K562 treated with DMSO at 1 percent for 24 hours (cell line): ENCODE results near the gene RPTN. TPM values are rescaled to one million over a fixed set of nuclear protein-coding genes. Genes with fewer than 3 reads are reported as not detected.

ENCODE experiments used
- total RNA-seq: library from RNA; unstranded; fragments of 300-600 nt; gene quantifications from 2 replicates; pipeline ENCODE4 v1.2.3, GENCODE V29; 2022; ENCODE audit warnings: low read depth; ENCODE audit not compliant: insufficient read depth

RPTN gene, protein sequence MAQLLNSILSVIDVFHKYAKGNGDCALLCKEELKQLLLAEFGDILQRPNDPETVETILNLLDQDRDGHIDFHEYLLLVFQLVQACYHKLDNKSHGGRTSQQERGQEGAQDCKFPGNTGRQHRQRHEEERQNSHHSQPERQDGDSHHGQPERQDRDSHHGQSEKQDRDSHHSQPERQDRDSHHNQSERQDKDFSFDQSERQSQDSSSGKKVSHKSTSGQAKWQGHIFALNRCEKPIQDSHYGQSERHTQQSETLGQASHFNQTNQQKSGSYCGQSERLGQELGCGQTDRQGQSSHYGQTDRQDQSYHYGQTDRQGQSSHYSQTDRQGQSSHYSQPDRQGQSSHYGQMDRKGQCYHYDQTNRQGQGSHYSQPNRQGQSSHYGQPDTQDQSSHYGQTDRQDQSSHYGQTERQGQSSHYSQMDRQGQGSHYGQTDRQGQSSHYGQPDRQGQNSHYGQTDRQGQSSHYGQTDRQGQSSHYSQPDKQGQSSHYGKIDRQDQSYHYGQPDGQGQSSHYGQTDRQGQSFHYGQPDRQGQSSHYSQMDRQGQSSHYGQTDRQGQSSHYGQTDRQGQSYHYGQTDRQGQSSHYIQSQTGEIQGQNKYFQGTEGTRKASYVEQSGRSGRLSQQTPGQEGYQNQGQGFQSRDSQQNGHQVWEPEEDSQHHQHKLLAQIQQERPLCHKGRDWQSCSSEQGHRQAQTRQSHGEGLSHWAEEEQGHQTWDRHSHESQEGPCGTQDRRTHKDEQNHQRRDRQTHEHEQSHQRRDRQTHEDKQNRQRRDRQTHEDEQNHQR
- total RNA-seq: not detected in 2 replicates

DNA sequence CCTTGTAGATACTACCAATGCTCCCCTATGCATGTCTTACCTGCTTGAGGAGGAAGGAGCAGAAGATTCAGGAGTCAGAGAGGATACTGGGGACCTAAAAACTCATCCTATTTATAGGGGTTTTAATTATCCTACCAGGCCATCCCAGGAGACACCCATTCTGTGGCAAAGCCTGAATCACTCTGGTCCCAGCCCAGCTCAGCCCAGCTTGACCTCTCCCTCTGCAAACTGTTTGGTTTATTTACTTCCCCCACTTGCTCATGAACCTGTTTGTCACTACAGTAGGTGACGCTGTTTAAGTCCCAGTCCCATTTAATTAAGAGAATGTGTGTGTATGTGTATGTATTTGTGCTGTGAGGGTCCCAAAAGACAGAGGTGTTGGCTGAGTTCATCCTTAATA lies at the start of gene RPTN:
Gene RPTN, minus strand, starts transcription at position 85 of the 400 bp plus-strand sequence. CDS start 1,339 bp downstream, outside the sequence.

DNA sequence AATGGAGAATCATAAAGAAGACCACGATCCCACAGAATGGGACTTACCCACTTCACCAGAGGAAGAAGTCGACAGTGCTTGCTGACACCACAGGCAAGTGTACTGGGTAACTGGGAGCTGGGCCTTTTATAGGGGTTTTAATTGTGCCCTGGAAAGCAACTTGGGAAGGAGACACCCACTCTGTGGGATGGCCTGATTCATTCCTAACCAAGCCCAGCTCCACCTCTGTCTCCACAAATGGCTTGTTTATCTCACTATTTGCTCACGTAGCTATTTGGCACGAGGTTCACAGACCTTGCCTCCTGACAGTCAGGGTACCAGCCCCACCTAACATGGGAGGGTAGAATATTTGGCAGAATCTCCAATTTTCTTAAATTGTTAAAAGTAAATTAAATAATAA lies 43.7 kb downstream of the RPTN start, which contains the start of gene TCHH:
Gene TCHH, minus strand, starts transcription at position 101 of the 400 bp plus-strand sequence. CDS start 1,364 bp downstream, outside the sequence.

Other genes starting within 250 kb of the RPTN start
- 18.1 TPM in 2 replicates for gene THEM4, start 249.7 kb downstream of the RPTN start, total RNA-seq
- not detected in 2 replicates for gene S100A10, start 165.4 kb downstream of the RPTN start, total RNA-seq
- gene S100A11, start 122.2 kb downstream of the RPTN start, total RNA-seq: 596 and 648 TPM in 2 replicates
- not detected in 2 replicates for gene TCHHL1, start 70.2 kb downstream of the RPTN start, total RNA-seq
- gene TCHH, start 43.8 kb downstream of the RPTN start, total RNA-seq: not detected in 2 replicates
- not detected in 2 replicates for gene HRNR, start 65.0 kb upstream of the RPTN start, total RNA-seq
- not detected in 2 replicates for gene FLG, start 166.0 kb upstream of the RPTN start, total RNA-seq
- gene FLG2, start 200.8 kb upstream of the RPTN start, total RNA-seq: not detected in 2 replicates